Gastrocnemius medialis (tissue), 4 donors: ENCODE measurements around the gene TMEM119. TPM values are rescaled to one million over a fixed set of nuclear protein-coding genes. Genes with fewer than 3 reads are reported as not detected.
A peak's percentile ranks its signal among the peaks of the same experiment; 100 is the strongest.

Experiments
- ATAC-seq, 2 donors: fragments of 150-250 bp; one replicate each; pipeline ENCODE4 v1.9.1; 2016
- DNase-seq, 2 donors: peaks; one replicate each; pipeline ENCODE4 v3.0.0-alpha.2; 2019
- H3K27ac ChIP-seq, 4 donors: fragments of 200-600 bp; sonication (generic); 1 replicate in 1 of 4; 2 replicates in 3 of 4; pipeline ENCODE4 v1.5.1; 2016 to 2018; ENCODE audit warnings: mild to moderate bottlenecking in 2 of 4, moderate library complexity in 1 of 4
- H3K27me3 ChIP-seq, 3 donors: fragments of 200-600 bp; sonication (generic) in 2 of 3; 1 replicate in 1 of 3; 2 replicates in 2 of 3; pipeline versions ENCODE4 v1.5.1 to v1.6.0; 2016 to 2019; ENCODE audit warnings: mild to moderate bottlenecking in 1 of 3, moderate library complexity in 1 of 3
- H3K36me3 ChIP-seq, 2 donors: fragments of 200-600 bp; sonication (generic) in 1 of 2; one replicate each; pipeline ENCODE4 v1.5.1; 2017 to 2018
- H3K4me1 ChIP-seq, 2 donors: fragments of 200-600 bp; sonication (generic) in 1 of 2; one replicate each; pipeline ENCODE4 v1.5.1; 2016 to 2017; ENCODE audit warnings: mild to moderate bottlenecking in 2 of 2
- H3K4me3 ChIP-seq, 4 donors: fragments of 200-600 bp; sonication (generic) in 3 of 4; 1 replicate in 1 of 4; 2 replicates in 3 of 4; pipeline ENCODE4 v1.5.1; 2016 to 2019; ENCODE audit warnings: mild to moderate bottlenecking in 2 of 4
- H3K9me3 ChIP-seq, 3 donors: fragments of 200-600 bp; sonication (generic) in 2 of 3; 1 replicate in 1 of 3; 2 replicates in 2 of 3; pipeline ENCODE4 v1.5.1; 2016 to 2019
- POLR2A ChIP-seq, 2 donors: fragments of 450-650 bp; IDR thresholded peaks; one replicate each; pipeline ENCODE4 v1.6.1; 2017; ENCODE audit warnings: antibody characterized with exemption in 2 of 2, mild to moderate bottlenecking in 2 of 2, moderate library complexity in 2 of 2
- in situ Hi-C, 4 donors: fragments of 200-750 bp; cut with MboI; loops; one replicate each; pipeline versions ENCODE4 v1.15.0 to v1.8.0; 2017; ENCODE audit warnings: low sequenced_read_pairs in 4 of 4
- intact Hi-C: fragments of 100-400 bp; cut with DNase I; formaldehyde crosslinking; loops from one replicate; pipeline ENCODE4 v1.15.1; 2023; ENCODE audit warnings: low total_unique reads
- microRNA-seq, 2 donors: library from miRNA; unstranded; fragments of <30 nt; microRNA quantifications; one replicate each; pipeline ENCODE4, GENCODE V29; 2016; ENCODE audit warnings: borderline replicate concordance in 2 of 2
- total RNA-seq, 4 donors: library from RNA; depleted of rRNA; stranded (reverse); fragments of >200 nt; gene quantifications; one replicate each; pipeline versions ENCODE4 v1.1.0 to v1.2.3, GENCODE V29; 2016
- TF ChIP-seq, protein P1 (sequence below), 5 experiments: fragments of 450-650 bp in 3 of 5; fragments of 200-600 bp in 2 of 5; sonication (generic) in 2 of 5; IDR thresholded peaks in 4 of 5; conservative IDR thresholded peaks in 1 of 5; 1 replicate in 4 of 5; 2 replicates in 1 of 5; pipeline ENCODE4 v1.5.1; 2016 to 2019; ENCODE audit warnings: antibody characterized with exemption in 5 of 5, mild to moderate bottlenecking in 3 of 5, moderate library complexity in 3 of 5

The TMEM119 gene
- total RNA-seq, 4 donors from 2014 or later = 0.85 TPM; not detected in 3

GRCh38 chr12:108547686-108548085 lies 50.2 kb downstream of the TMEM119 start:
- TF ChIP-seq, protein P1, sequence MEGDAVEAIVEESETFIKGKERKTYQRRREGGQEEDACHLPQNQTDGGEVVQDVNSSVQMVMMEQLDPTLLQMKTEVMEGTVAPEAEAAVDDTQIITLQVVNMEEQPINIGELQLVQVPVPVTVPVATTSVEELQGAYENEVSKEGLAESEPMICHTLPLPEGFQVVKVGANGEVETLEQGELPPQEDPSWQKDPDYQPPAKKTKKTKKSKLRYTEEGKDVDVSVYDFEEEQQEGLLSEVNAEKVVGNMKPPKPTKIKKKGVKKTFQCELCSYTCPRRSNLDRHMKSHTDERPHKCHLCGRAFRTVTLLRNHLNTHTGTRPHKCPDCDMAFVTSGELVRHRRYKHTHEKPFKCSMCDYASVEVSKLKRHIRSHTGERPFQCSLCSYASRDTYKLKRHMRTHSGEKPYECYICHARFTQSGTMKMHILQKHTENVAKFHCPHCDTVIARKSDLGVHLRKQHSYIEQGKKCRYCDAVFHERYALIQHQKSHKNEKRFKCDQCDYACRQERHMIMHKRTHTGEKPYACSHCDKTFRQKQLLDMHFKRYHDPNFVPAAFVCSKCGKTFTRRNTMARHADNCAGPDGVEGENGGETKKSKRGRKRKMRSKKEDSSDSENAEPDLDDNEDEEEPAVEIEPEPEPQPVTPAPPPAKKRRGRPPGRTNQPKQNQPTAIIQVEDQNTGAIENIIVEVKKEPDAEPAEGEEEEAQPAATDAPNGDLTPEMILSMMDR (IDR thresholded peaks at IDR 0.05 in 4 of 5, conservative IDR thresholded peaks at IDR 0.05 in 1 of 5) = no peak
- TF ChIP-seq POLR2A (IDR thresholded peaks at IDR 0.05) = no peak
- H3K4me1 ChIP-seq = peaks cover 5 to 8% of the 10 kb centered on the region in 2 donors
- peak overlapping the region; percentile 5 to 53 (median 28) for H3K27ac ChIP-seq
- no peaks in the 10 kb centered on the region for H3K27me3 ChIP-seq
- no peak overlapping the region for H3K4me3 ChIP-seq
- intact Hi-C loops (no loop called here), in situ Hi-C loops (no loop called here)
- peaks cover 0 to 49% of the 10 kb centered on the region in 2 donors for H3K36me3 ChIP-seq
- ATAC-seq (peak; percentile 48 to 84), DNase-seq (peak in 1 of 2 donors; percentile 47)
- H3K9me3 ChIP-seq = no peaks in the 10 kb centered on the region

DNA sequence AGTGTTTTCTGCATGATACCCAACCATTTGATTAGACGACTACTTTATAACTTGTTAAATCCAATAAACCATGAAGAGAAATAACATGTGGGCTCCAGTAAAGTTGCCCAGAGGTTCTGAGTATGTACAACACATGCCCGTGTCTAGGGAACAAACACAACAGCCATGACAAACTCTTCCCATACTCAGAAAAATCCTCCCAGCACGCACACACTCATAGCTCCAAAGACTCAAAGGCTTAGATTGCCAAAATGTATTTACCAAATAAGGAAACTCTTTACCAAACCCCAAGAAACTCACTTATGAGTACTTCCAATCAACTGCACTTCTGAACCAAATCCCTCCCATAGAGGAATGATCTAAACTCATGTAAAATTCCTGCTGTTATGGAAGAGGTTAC lies 54.2 kb downstream of the TMEM119 start:
- DNase-seq (no peak), ATAC-seq (no peak)
- no peak for TF ChIP-seq POLR2A (IDR thresholded peaks at IDR 0.05)
- TF ChIP-seq, protein P1 (IDR thresholded peaks at IDR 0.05 in 4 of 5, conservative IDR thresholded peaks at IDR 0.05 in 1 of 5) = no peak
- H3K4me1 ChIP-seq = peaks cover 0 to 13% of the 10 kb centered on the region in 2 donors
- H3K36me3 ChIP-seq = peaks cover 0 to 49% of the 10 kb centered on the region in 2 donors
- intact Hi-C loops (no loop called here), in situ Hi-C loops (no loop called here)
- no peaks in the 10 kb centered on the region for H3K27me3 ChIP-seq
- no peaks in the 10 kb centered on the region for H3K9me3 ChIP-seq
- H3K27ac ChIP-seq = no peak overlapping the region
- H3K4me3 ChIP-seq = no peak overlapping the region

- peak overlapping the region; percentile 16 to 43 (median 38) for H3K27ac ChIP-seq
- H3K4me1 ChIP-seq = peaks cover 0 to 8% of the 10 kb centered on the region in 2 donors
- no peaks in the 10 kb centered on the region for H3K27me3 ChIP-seq
- DNase-seq (no peak), ATAC-seq (peak; percentile 20 to 36)
- no peaks in the 10 kb centered on the region for H3K9me3 ChIP-seq
- H3K36me3 ChIP-seq = peaks cover 0 to 44% of the 10 kb centered on the region in 2 donors
- intact Hi-C loops = no loop called here
- in situ Hi-C loops = no loop called here
- no peak overlapping the region for H3K4me3 ChIP-seq
- TF ChIP-seq POLR2A (IDR thresholded peaks at IDR 0.05) = no peak
- TF ChIP-seq, protein P1 (IDR thresholded peaks at IDR 0.05 in 4 of 5, conservative IDR thresholded peaks at IDR 0.05 in 1 of 5) = no peak
These were observed 55.6 kb downstream of the TMEM119 start for GRCh38 chr12:108542320-108542719.

Small RNAs within 50 kb of the gene (microRNA-seq; reads per million reads assigned to microRNA genes)
- gene MIR4496 = 0 reads per million in 2 donors

Other genes with a start within 250 kb of the TMEM119 start
- 1 to 10 TPM; 3.1 to 4.6 (median 3.6) TPM for gene FICD, start 82.8 kb downstream of the TMEM119 start, total RNA-seq
- gene SART3, start 36.9 kb downstream of the TMEM119 start, total RNA-seq = 10 to 100 TPM; 38.1 to 52.6 (median 51.3) TPM
- 100 to 1,000 TPM; 232 to 337 (median 249) TPM for gene ISCU, start 35.5 kb downstream of the TMEM119 start, total RNA-seq
- 1 to 10 TPM in 3 of 4 donors, under 1 TPM in 1; 0.19 to 5.0 (median 2.6) TPM for gene SELPLG, start 35.8 kb upstream of the TMEM119 start, total RNA-seq
- gene CORO1C, start 133.4 kb upstream of the TMEM119 start, total RNA-seq = 10 to 100 TPM; 24.7 to 47.6 (median 30.9) TPM